ENCODE measurements around the gene MS4A3. TPM values are rescaled to one million over a fixed set of nuclear protein-coding genes. Genes with fewer than 3 reads are reported as not detected.

The MS4A3 gene
- total RNA-seq, 1 experiment from 2014 or later: not detected

DNA sequence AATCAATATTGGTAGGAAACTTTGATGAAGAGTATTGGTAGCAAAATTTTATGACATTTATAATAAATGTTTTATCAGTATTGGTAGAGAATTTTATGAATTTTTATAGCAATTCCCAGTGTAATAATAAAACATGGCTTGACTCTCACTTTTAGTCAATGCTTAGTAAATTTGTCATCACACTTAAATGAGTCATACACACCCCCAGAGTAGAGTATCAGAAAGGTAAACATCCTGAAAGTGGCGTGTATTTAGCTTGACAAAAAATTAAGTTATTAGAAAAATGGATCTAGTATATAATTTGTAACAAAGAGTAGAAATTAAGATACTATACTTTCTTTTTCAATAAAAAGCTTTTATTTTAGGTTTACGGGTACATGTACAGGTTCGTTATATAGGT is 2.6 kb downstream of the MS4A3 start:
- BruUV-seq (replicated peaks): no TSS peak
- no peaks in the 10 kb centered on the region; the same call in 1 of the 2 replicates for H3K27me3 ChIP-seq (replicated peaks; ENCODE audit: control insufficient read depth, insufficient read depth, low read length)
- H3K27me3 Mint-ChIP-seq (ENCODE audit: insufficient read depth, unreplicated experiment): peaks cover 2% of the 10 kb centered on the region
- H3K4me1 ChIP-seq: no peaks in the 10 kb centered on the region
- H3K9me3 ChIP-seq: peaks cover 3% of the 10 kb centered on the region; the same call in 1 of the 2 replicates
- no peaks in the 10 kb centered on the region for H3K4me1 Mint-ChIP-seq (ENCODE audit: low read depth, unreplicated experiment)
- peaks cover 8% of the 10 kb centered on the region for H3K9me3 Mint-ChIP-seq (ENCODE audit: unreplicated experiment)
- H3K36me3 ChIP-seq (ENCODE audit: control insufficient read depth, insufficient read depth, low read length): no peaks in the 10 kb centered on the region
- H3K4me3 Mint-ChIP-seq (ENCODE audit: unreplicated experiment): no peak overlapping the region
- TF ChIP-seq, protein P1, sequence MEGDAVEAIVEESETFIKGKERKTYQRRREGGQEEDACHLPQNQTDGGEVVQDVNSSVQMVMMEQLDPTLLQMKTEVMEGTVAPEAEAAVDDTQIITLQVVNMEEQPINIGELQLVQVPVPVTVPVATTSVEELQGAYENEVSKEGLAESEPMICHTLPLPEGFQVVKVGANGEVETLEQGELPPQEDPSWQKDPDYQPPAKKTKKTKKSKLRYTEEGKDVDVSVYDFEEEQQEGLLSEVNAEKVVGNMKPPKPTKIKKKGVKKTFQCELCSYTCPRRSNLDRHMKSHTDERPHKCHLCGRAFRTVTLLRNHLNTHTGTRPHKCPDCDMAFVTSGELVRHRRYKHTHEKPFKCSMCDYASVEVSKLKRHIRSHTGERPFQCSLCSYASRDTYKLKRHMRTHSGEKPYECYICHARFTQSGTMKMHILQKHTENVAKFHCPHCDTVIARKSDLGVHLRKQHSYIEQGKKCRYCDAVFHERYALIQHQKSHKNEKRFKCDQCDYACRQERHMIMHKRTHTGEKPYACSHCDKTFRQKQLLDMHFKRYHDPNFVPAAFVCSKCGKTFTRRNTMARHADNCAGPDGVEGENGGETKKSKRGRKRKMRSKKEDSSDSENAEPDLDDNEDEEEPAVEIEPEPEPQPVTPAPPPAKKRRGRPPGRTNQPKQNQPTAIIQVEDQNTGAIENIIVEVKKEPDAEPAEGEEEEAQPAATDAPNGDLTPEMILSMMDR (IDR thresholded peaks at IDR 0.05; ENCODE audit: insufficient read depth in 1 of 2, low read depth in 1 of 2, low read length in 1 of 2, severe bottlenecking in 1 of 2, unreplicated experiment in 1 of 2): no peak
- no peak overlapping the region for H3K4me3 ChIP-seq (ENCODE audit: low read depth, low read length)
- ChIA-PET POLR2A (no interaction called here), CTCF (no interaction called here)
- DNase-seq: no peak
- H3K36me3 Mint-ChIP-seq (ENCODE audit: insufficient read depth, unreplicated experiment): no peaks in the 10 kb centered on the region
- intact Hi-C loops (cut with micrococcal nuclease; ENCODE audit: unreplicated experiment): no loop called here
- H3K27ac Mint-ChIP-seq (ENCODE audit: unreplicated experiment): no peak overlapping the region

DNA sequence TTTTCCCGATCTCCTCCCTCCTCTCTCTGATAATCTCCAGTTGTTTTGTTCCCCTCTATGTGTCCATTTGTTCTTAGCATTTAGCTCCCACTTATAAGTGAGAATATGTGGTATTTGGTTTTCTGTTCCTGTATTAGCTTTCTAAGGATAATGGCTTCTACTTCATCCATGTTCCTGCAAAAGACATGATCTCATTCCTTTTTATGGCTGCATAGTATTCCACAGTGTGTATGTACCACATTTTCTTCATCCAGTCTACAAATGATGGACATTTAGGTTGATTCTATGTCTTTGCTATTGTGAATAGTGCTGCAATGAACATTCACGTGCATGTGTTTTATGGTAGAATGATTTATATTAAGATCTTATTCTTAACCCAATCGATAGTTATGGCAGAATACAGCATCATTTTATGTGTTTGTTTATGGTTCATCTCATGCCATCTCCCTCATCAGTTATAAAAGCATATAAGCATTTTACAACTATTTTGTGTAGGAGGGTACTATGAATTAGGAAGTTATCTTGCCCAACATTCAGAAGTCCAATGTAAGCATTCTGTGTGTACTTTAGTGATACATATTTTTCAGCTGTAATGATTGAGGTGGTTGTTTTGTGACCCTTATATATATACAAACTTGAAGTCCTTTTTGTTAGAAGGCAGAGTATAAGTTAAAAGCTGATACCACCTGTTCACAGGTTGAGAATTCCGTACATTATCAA is 3.2 kb downstream of the MS4A3 start:
- H3K36me3 ChIP-seq (ENCODE audit: control insufficient read depth, insufficient read depth, low read length): no peaks in the 10 kb centered on the region
- H3K27me3 ChIP-seq (replicated peaks; ENCODE audit: control insufficient read depth, insufficient read depth, low read length): no peaks in the 10 kb centered on the region; the same call in 1 of the 2 replicates
- Mint-ChIP-seq H3K27me3 (ENCODE audit: insufficient read depth, unreplicated experiment) (peaks cover 2% of the 10 kb centered on the region), H3K4me3 (ENCODE audit: unreplicated experiment) (no peak overlapping the region), H3K4me1 (ENCODE audit: low read depth, unreplicated experiment) (no peaks in the 10 kb centered on the region), H3K36me3 (ENCODE audit: insufficient read depth, unreplicated experiment) (no peaks in the 10 kb centered on the region), H3K9me3 (ENCODE audit: unreplicated experiment) (peaks cover 8% of the 10 kb centered on the region), H3K27ac (ENCODE audit: unreplicated experiment) (no peak overlapping the region)
- TF ChIP-seq, protein P1 (IDR thresholded peaks at IDR 0.05; ENCODE audit: insufficient read depth in 1 of 2, low read depth in 1 of 2, low read length in 1 of 2, severe bottlenecking in 1 of 2, unreplicated experiment in 1 of 2): no peak
- H3K4me1 ChIP-seq: no peaks in the 10 kb centered on the region
- intact Hi-C loops (cut with micrococcal nuclease; ENCODE audit: unreplicated experiment): no loop called here
- H3K4me3 ChIP-seq (ENCODE audit: low read depth, low read length): no peak overlapping the region
- POLR2A ChIA-PET: no interaction called here
- no TSS peak for BruUV-seq (replicated peaks)
- H3K9me3 ChIP-seq: peaks cover 3% of the 10 kb centered on the region; the same call in 1 of the 2 replicates
- CTCF ChIA-PET: no interaction called here
- no peak for DNase-seq

DNA sequence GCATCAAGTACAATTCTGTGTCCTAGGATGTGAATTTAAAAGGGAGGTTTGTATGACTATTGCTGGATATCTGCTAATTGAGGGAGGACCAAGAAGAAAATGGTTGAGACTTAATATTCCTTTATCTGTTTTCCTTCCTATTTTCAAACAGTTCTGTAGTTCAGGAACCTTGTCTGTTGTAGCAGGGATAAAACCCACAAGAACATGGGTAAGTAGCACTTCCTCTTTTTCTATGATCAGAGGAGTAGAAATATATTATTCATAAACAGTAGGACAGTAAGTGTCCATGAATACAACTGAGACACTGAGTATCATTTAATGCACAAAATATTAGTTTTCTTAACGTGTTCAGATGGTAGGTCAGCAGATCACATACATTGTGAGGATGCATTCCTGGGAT is 7.6 kb downstream of the MS4A3 start:
- peaks cover 3% of the 10 kb centered on the region; the same call in 1 of the 2 replicates for H3K9me3 ChIP-seq
- no peaks in the 10 kb centered on the region for H3K4me1 ChIP-seq
- CTCF ChIA-PET: no interaction called here
- Mint-ChIP-seq H3K27me3 (ENCODE audit: insufficient read depth, unreplicated experiment) (peaks cover 2% of the 10 kb centered on the region), H3K4me3 (ENCODE audit: unreplicated experiment) (no peak overlapping the region), H3K4me1 (ENCODE audit: low read depth, unreplicated experiment) (no peaks in the 10 kb centered on the region), H3K9me3 (ENCODE audit: unreplicated experiment) (peaks cover 7% of the 10 kb centered on the region), H3K27ac (ENCODE audit: unreplicated experiment) (no peak overlapping the region), H3K36me3 (ENCODE audit: insufficient read depth, unreplicated experiment) (no peaks in the 10 kb centered on the region)
- TF ChIP-seq, protein P1 (IDR thresholded peaks at IDR 0.05; ENCODE audit: insufficient read depth in 1 of 2, low read depth in 1 of 2, low read length in 1 of 2, severe bottlenecking in 1 of 2, unreplicated experiment in 1 of 2): no peak
- no peak for DNase-seq
- H3K36me3 ChIP-seq (ENCODE audit: control insufficient read depth, insufficient read depth, low read length): no peaks in the 10 kb centered on the region
- intact Hi-C loops (cut with micrococcal nuclease; ENCODE audit: unreplicated experiment): no loop called here
- no TSS peak for BruUV-seq (replicated peaks)
- POLR2A ChIA-PET: no interaction called here
- no peak overlapping the region for H3K4me3 ChIP-seq (ENCODE audit: low read depth, low read length)
- no peaks in the 10 kb centered on the region for H3K27me3 ChIP-seq (replicated peaks; ENCODE audit: control insufficient read depth, insufficient read depth, low read length)
